Gastrocnemius medialis (tissue), 4 donors: Measurements from ENCODE around the gene PRSS56.

Experiments used
- POLR2A ChIP-seq, 2 donors: fragments of 450-650 bp; IDR thresholded peaks; one replicate each; pipeline ENCODE4 v1.6.1; 2017; ENCODE audit warnings: antibody characterized with exemption in 2 of 2, mild to moderate bottlenecking in 2 of 2, moderate library complexity in 2 of 2
- TF ChIP-seq, protein P1 (sequence below), 5 experiments: fragments of 450-650 bp in 3 of 5; fragments of 200-600 bp in 2 of 5; sonication (generic) in 2 of 5; IDR thresholded peaks in 4 of 5; conservative IDR thresholded peaks in 1 of 5; 1 replicate in 4 of 5; 2 replicates in 1 of 5; pipeline ENCODE4 v1.5.1; 2016 to 2019; ENCODE audit warnings: antibody characterized with exemption in 5 of 5, mild to moderate bottlenecking in 3 of 5, moderate library complexity in 3 of 5

DNA sequence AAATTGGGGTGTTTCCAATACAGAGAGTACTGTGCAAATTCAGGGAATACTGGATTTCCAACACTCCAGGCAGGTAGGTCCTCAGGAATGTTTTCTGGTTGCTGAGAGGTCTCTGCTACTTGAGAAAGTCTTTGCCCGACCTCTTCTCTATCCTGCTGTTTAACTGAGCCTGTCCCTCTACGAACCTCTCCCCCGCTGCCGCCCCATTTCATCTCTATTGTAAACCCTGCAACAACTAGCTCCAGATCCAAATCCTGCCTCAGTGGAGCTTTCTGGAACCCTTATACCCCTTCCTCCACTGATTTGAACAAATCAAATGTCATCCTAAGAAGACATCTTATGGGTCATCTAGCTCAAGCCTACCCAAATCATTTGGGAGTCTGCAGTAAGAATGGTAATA, 31.6 kb downstream of the PRSS56 start:
- no peak for TF ChIP-seq POLR2A (IDR thresholded peaks at IDR 0.05)
- TF ChIP-seq, protein P1, sequence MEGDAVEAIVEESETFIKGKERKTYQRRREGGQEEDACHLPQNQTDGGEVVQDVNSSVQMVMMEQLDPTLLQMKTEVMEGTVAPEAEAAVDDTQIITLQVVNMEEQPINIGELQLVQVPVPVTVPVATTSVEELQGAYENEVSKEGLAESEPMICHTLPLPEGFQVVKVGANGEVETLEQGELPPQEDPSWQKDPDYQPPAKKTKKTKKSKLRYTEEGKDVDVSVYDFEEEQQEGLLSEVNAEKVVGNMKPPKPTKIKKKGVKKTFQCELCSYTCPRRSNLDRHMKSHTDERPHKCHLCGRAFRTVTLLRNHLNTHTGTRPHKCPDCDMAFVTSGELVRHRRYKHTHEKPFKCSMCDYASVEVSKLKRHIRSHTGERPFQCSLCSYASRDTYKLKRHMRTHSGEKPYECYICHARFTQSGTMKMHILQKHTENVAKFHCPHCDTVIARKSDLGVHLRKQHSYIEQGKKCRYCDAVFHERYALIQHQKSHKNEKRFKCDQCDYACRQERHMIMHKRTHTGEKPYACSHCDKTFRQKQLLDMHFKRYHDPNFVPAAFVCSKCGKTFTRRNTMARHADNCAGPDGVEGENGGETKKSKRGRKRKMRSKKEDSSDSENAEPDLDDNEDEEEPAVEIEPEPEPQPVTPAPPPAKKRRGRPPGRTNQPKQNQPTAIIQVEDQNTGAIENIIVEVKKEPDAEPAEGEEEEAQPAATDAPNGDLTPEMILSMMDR (IDR thresholded peaks at IDR 0.05 in 4 of 5, conservative IDR thresholded peaks at IDR 0.05 in 1 of 5): no peak
